ENCODE measurements around the gene NR3C2.

- TF ChIP-seq CTCF (conservative IDR thresholded peaks at IDR 0.05; ENCODE audit: low read depth, low read length), result no peak
- TF ChIP-seq EZH2 (IDR thresholded peaks at IDR 0.05; ENCODE audit: borderline replicate concordance, low read depth, low read length, poor library complexity, severe bottlenecking), result no peak
Observed at GRCh38 chr4:148270630-148271029, 171.6 kb downstream of the NR3C2 start.

Measured in A673 (cell line).